Loucy (cell line): ENCODE results near the gene PACRG.

Source experiments
- H2AFZ ChIP-seq: fragments of 200-600 bp; sonication (generic); 2 replicates; pipeline ENCODE4 v1.6.0; 2016; ENCODE audit warnings: antibody characterized with exemption, mild to moderate bottlenecking, low read length, moderate library complexity
- H3F3A ChIP-seq: fragments of 200-600 bp; 2 replicates; pipeline ENCODE4 v1.6.0; 2016; ENCODE audit warnings: antibody characterized with exemption, low read depth, mild to moderate bottlenecking
- H3K27me3 ChIP-seq: fragments of 200-600 bp; sonication (generic); 2 replicates; pipeline ENCODE4 v1.6.1; 2014; ENCODE audit warnings: low read length, mild to moderate bottlenecking; ENCODE audit not compliant: insufficient read depth, poor library complexity, severe bottlenecking
- H3K36me3 ChIP-seq: fragments of 200-600 bp; sonication (generic); 2 replicates; pipeline ENCODE4 v1.6.1; 2016; ENCODE audit warnings: low read length; ENCODE audit not compliant: insufficient read depth
- H3K4me1 ChIP-seq: fragments of 200-600 bp; sonication (generic); 2 replicates; pipeline ENCODE4 v1.5.1; 2014; ENCODE audit warnings: low read length, mild to moderate bottlenecking; ENCODE audit not compliant: insufficient read depth, poor library complexity, severe bottlenecking
- H3K4me2 ChIP-seq: fragments of 200-600 bp; sonication (generic); 2 replicates; pipeline ENCODE4 v1.6.0; 2014; ENCODE audit warnings: antibody characterized with exemption, low read length, low read depth, mild to moderate bottlenecking; ENCODE audit not compliant: poor library complexity, severe bottlenecking
- H3K4me3 ChIP-seq: fragments of 200-600 bp; sonication (generic); 2 replicates; pipeline ENCODE4 v1.5.1; 2014; ENCODE audit warnings: low read length, mild to moderate bottlenecking, mixed read lengths; ENCODE audit not compliant: poor library complexity, severe bottlenecking
- H3K79me2 ChIP-seq: fragments of 200-600 bp; sonication (generic); 2 replicates; pipeline ENCODE4 v1.6.1; 2014; ENCODE audit warnings: low read length; ENCODE audit not compliant: insufficient read depth
- H3K9ac ChIP-seq: fragments of 200-600 bp; sonication (generic); 2 replicates; pipeline ENCODE4 v1.6.0; 2014; ENCODE audit warnings: mild to moderate bottlenecking, low read depth, low read length, moderate library complexity; ENCODE audit not compliant: poor library complexity, severe bottlenecking
- H3K9me2 ChIP-seq: fragments of 200-600 bp; sonication (generic); replicated peaks from 2 replicates; pipeline ENCODE4 v1.6.1; 2016; ENCODE audit warnings: low read depth, low read length, mixed read lengths
- H3K9me3 ChIP-seq: fragments of 200-600 bp; sonication (generic); 2 replicates; pipeline ENCODE4 v1.6.1; 2014; ENCODE audit warnings: mild to moderate bottlenecking, antibody characterized with exemption, low read length, low read depth; ENCODE audit not compliant: insufficient read depth
- H4K20me1 ChIP-seq: fragments of 200-600 bp; sonication (generic); 2 replicates; pipeline ENCODE4 v1.6.0; 2014; ENCODE audit warnings: antibody characterized with exemption, low read length, mild to moderate bottlenecking; ENCODE audit not compliant: insufficient read depth, poor library complexity, severe bottlenecking
- CTCF ChIP-seq: fragments of 200-600 bp; sonication (generic); conservative IDR thresholded peaks from 2 replicates; pipeline ENCODE4 v1.5.1; 2014; ENCODE audit warnings: mild to moderate bottlenecking, antibody characterized with exemption, low read length
- EZH2phosphoT487 ChIP-seq: fragments of 200-600 bp; IDR thresholded peaks from 2 replicates; pipeline ENCODE4 v1.6.1; 2018; ENCODE audit warnings: antibody characterized with exemption, mild to moderate bottlenecking, moderate library complexity, borderline replicate concordance

Gene PACRG

GRCh38 chr6:163181666-163182180 lies 453.9 kb downstream of the PACRG start:
- H3K4me3 ChIP-seq, result no peak overlapping the region
- no peaks in the 10 kb centered on the region for H4K20me1 ChIP-seq
- no peak overlapping the region for H2AFZ ChIP-seq
- TF ChIP-seq CTCF, result no peak
- TF ChIP-seq EZH2phosphoT487, result no peak
- no peaks in the 10 kb centered on the region for H3K4me1 ChIP-seq
- no peaks in the 10 kb centered on the region for H3K9me3 ChIP-seq
- H3K27me3 ChIP-seq, result no peaks in the 10 kb centered on the region
- no peak overlapping the region for H3K9ac ChIP-seq
- no peaks in the 10 kb centered on the region for H3F3A ChIP-seq
- H3K9me2 ChIP-seq, result no peaks in the 10 kb centered on the region
- no peaks in the 10 kb centered on the region for H3K79me2 ChIP-seq
- no peak overlapping the region for H3K4me2 ChIP-seq
- H3K36me3 ChIP-seq, result no peaks in the 10 kb centered on the region

DNA sequence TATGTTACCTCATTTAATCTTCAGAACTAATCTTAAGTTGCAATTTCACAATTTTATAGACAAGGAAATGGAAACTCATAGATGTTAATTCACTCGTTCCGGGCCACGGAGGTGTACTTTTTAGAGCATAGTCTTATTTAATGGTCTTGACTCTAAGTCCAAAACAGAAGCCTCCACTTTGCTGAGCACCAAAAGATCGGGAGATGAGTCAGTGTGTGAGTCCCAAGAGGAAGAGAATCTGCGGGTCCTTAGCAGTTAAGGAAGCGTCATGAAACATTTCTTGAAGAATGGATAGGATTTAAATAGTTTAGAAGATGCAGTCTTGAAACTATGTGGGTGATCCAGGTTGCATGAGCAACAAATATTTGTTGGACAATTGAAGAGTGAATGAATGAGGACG lies 454.9 kb downstream of the PACRG start:
- Histone ChIP-seq H3K27me3 (no peaks in the 10 kb centered on the region), H3K4me2 (no peak overlapping the region), H3K36me3 (no peaks in the 10 kb centered on the region), H3F3A (no peaks in the 10 kb centered on the region), H2AFZ (no peak overlapping the region), H3K4me1 (no peaks in the 10 kb centered on the region), H3K79me2 (no peaks in the 10 kb centered on the region), H3K4me3 (no peak overlapping the region), H4K20me1 (no peaks in the 10 kb centered on the region), H3K9ac (no peak overlapping the region), H3K9me3 (no peaks in the 10 kb centered on the region), H3K9me2 (no peaks in the 10 kb centered on the region)
- no peak for TF ChIP-seq CTCF
- TF ChIP-seq EZH2phosphoT487, result no peak

GRCh38 chr6:163183806-163184205 lies 456.0 kb downstream of the PACRG start:
- no peaks in the 10 kb centered on the region for H3K4me1 ChIP-seq
- H4K20me1 ChIP-seq, result no peaks in the 10 kb centered on the region
- no peaks in the 10 kb centered on the region for H3K27me3 ChIP-seq
- no peaks in the 10 kb centered on the region for H3K9me2 ChIP-seq
- H2AFZ ChIP-seq, result no peak overlapping the region
- no peaks in the 10 kb centered on the region for H3F3A ChIP-seq
- no peak overlapping the region for H3K4me2 ChIP-seq
- no peak overlapping the region for H3K9ac ChIP-seq
- no peaks in the 10 kb centered on the region for H3K9me3 ChIP-seq
- no peak for TF ChIP-seq CTCF
- no peak for TF ChIP-seq EZH2phosphoT487
- no peaks in the 10 kb centered on the region for H3K79me2 ChIP-seq
- no peaks in the 10 kb centered on the region for H3K36me3 ChIP-seq
- no peak overlapping the region for H3K4me3 ChIP-seq
